GM23338 (cell line): ENCODE measurements around the gene GDF10. TPM values are rescaled to one million over a fixed set of nuclear protein-coding genes. Genes with fewer than 3 reads are reported as not detected.

Source experiments
- ATAC-seq: fragments of 200-7000 bp; cut with Tn5 transposase; 3 replicates; pipeline ENCODE4 v1.9.1; 2020
- DNase-seq: peaks from one replicate; pipeline ENCODE4 v3.0.0-alpha.2; 2015; ENCODE audit warnings: low spot score
- H2AFZ ChIP-seq: fragments of 200-600 bp; sonication (generic); 2 replicates; pipeline ENCODE4 v1.8.0; 2016; ENCODE audit warnings: antibody characterized with exemption, mild to moderate bottlenecking, moderate library complexity
- H3F3A ChIP-seq: fragments of 200-600 bp; sonication (generic); replicated peaks from 2 replicates; pipeline ENCODE4 v1.8.0; 2017; ENCODE audit warnings: antibody characterized with exemption, mixed run types, low read depth
- H3K27ac ChIP-seq: fragments of 200-600 bp; sonication (generic); 2 replicates; pipeline ENCODE4 v1.6.1; 2016; ENCODE audit warnings: low read depth
- H3K27me3 ChIP-seq: fragments of 200-600 bp; sonication (generic); 2 replicates; pipeline ENCODE4 v1.8.0; 2016; ENCODE audit warnings: mild to moderate bottlenecking, mixed run types, moderate library complexity; ENCODE audit not compliant: insufficient read depth
- H3K36me3 ChIP-seq: fragments of 200-600 bp; sonication (generic); 2 replicates; pipeline ENCODE4 v1.8.0; 2016; ENCODE audit warnings: mild to moderate bottlenecking; ENCODE audit not compliant: insufficient read depth
- H3K4me1 ChIP-seq: fragments of 200-600 bp; sonication (generic); 2 replicates; pipeline ENCODE4 v1.8.0; 2016; ENCODE audit warnings: mild to moderate bottlenecking, moderate library complexity; ENCODE audit not compliant: insufficient read depth
- H3K4me2 ChIP-seq: fragments of 200-600 bp; sonication (generic); 2 replicates; pipeline ENCODE4 v1.7.1; 2017; ENCODE audit warnings: mixed run types
- H3K4me3 ChIP-seq: fragments of 200-600 bp; sonication (generic); 2 replicates; pipeline ENCODE4 v1.6.1; 2016; ENCODE audit warnings: mixed run types
- H3K79me2 ChIP-seq: fragments of 200-600 bp; sonication (generic); replicated peaks from 2 replicates; pipeline ENCODE4 v1.8.0; 2017; ENCODE audit warnings: mild to moderate bottlenecking; ENCODE audit not compliant: insufficient read depth
- H3K9me2 ChIP-seq: fragments of 200-600 bp; sonication (generic); 2 replicates; pipeline ENCODE4 v1.8.0; 2017; ENCODE audit not compliant: insufficient read depth
- H4K20me1 ChIP-seq: fragments of 200-600 bp; sonication (generic); replicated peaks from 2 replicates; pipeline ENCODE4 v1.8.0; 2017; ENCODE audit warnings: mild to moderate bottlenecking; ENCODE audit not compliant: insufficient read depth
- H3K27ac Mint-ChIP-seq: 2 replicates; pipeline ENCODE4 v1.8.0; 2020; ENCODE audit warnings: inconsistent platforms, mild to moderate bottlenecking, moderate library complexity, mixed read lengths
- H3K27me3 Mint-ChIP-seq: 3 replicates; pipeline ENCODE4 v1.8.0; 2022; ENCODE audit warnings: low read depth, mild to moderate bottlenecking, moderate library complexity, mixed read lengths, inconsistent platforms; ENCODE audit not compliant: insufficient read depth, poor library complexity
- H3K36me3 Mint-ChIP-seq: 3 replicates; pipeline ENCODE4 v1.8.0; 2021; ENCODE audit warnings: low read depth, mild to moderate bottlenecking, inconsistent platforms, moderate library complexity, mixed read lengths
- H3K4me1 Mint-ChIP-seq: 3 replicates; pipeline ENCODE4 v1.8.0; 2020; ENCODE audit warnings: mild to moderate bottlenecking, inconsistent platforms, mixed read lengths
- H3K4me3 Mint-ChIP-seq: 3 replicates; pipeline ENCODE4 v1.8.0; 2021; ENCODE audit warnings: moderate library complexity, mild to moderate bottlenecking, inconsistent platforms, mixed read lengths
- H3K9me3 Mint-ChIP-seq: 3 replicates; pipeline ENCODE4 v1.8.0; 2020; ENCODE audit warnings: moderate library complexity, mild to moderate bottlenecking, inconsistent platforms, mixed read lengths
- EZH2 ChIP-seq: fragments of 200-600 bp; sonication (generic); IDR thresholded peaks from one replicate; pipeline ENCODE4 v1.8.0; 2017; ENCODE audit warnings: antibody characterized with exemption, mild to moderate bottlenecking, low read depth; ENCODE audit not compliant: unreplicated experiment
- EZH2phosphoT487 ChIP-seq: fragments of 200-600 bp; sonication (generic); IDR thresholded peaks from one replicate; pipeline ENCODE4 v1.8.1; 2018; ENCODE audit warnings: antibody characterized with exemption; ENCODE audit not compliant: unreplicated experiment
- NANOG ChIP-seq: IDR thresholded peaks from 2 replicates; pipeline ENCODE4 v1.6.1; 2016; ENCODE audit warnings: antibody characterized with exemption, borderline replicate concordance
- STAT1 ChIP-seq: IDR thresholded peaks from one replicate; pipeline ENCODE4 v1.6.1; 2016; ENCODE audit warnings: antibody characterized with exemption; ENCODE audit not compliant: unreplicated experiment
- ZNF114 ChIP-seq: fragments of 250-450 bp; sonication (Bioruptor Pico); IDR thresholded peaks from 2 replicates; pipeline ENCODE4 v1.5.0; 2020; ENCODE audit warnings: mild to moderate bottlenecking, moderate library complexity
- ZNF331 ChIP-seq: fragments of 250-450 bp; sonication (Bioruptor Pico); IDR thresholded peaks from 2 replicates; pipeline ENCODE4 v1.5.0; 2020; ENCODE audit warnings: low read depth, mild to moderate bottlenecking, moderate library complexity
- polyA plus RNA-seq: library from polyadenylated mRNA; unstranded; fragments of >200 nt; fragmentation: Nextera tagmentation; extraction: Ambion mirVana; gene quantifications from 2 replicates; pipeline ENCODE4 v1.2.1, GENCODE V29; 2016
- total RNA-seq: library from RNA; depleted of rRNA; stranded (reverse); fragments of >200 nt; shearing (Covaris generic); gene quantifications from 2 replicates; pipeline ENCODE4 v1.2.3, GENCODE V29; 2014
- TF ChIP-seq, protein P1 (sequence below): fragments of 250-450 bp; sonication (Bioruptor Pico); IDR thresholded peaks from 2 replicates; pipeline ENCODE4 v1.5.0; 2020; ENCODE audit warnings: mild to moderate bottlenecking, moderate library complexity
- TF ChIP-seq, protein P2 (sequence below): IDR thresholded peaks from 2 replicates; pipeline ENCODE4 v1.6.1; 2016; ENCODE audit warnings: antibody characterized with exemption
- TF ChIP-seq, protein P3 (sequence below): IDR thresholded peaks from one replicate; pipeline ENCODE4 v1.6.1; 2018; ENCODE audit warnings: antibody characterized with exemption; ENCODE audit not compliant: unreplicated experiment

Gene GDF10
- total and polyA plus RNA-seq, 2 experiments from 2014 or later = 0.21 TPM; not detected in 1

DNA sequence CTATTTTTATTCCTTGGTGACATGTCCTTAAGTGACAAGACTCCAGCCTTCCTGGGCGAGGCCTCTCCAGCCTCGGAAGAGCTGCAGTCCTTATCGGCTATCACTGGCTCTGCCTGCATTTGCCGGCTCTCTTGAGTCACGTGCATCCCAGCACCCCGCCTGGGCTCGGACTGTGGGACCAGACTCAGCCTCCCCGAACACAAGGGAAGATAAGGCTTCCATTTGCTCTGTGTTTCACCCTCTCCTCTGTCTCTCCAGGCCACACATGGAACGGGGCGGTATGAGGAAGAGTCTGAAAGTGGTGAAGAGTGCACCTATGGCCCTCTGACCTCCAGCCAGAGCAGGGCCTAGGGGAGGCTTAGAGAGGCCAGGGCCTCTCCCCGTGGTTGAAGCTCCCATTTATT is 26.9 kb downstream of the GDF10 start:
- Mint-ChIP-seq H3K36me3 (no peaks in the 10 kb centered on the region), H3K4me1 (no peaks in the 10 kb centered on the region; the same call in 1 of the 3 replicates), H3K27ac (no peak overlapping the region), H3K9me3 (no peaks in the 10 kb centered on the region), H3K27me3 (peaks cover 1% of the 10 kb centered on the region), H3K4me3 (no peak overlapping the region)
- TF ChIP-seq EZH2 = no peak
- TF ChIP-seq, protein P1, sequence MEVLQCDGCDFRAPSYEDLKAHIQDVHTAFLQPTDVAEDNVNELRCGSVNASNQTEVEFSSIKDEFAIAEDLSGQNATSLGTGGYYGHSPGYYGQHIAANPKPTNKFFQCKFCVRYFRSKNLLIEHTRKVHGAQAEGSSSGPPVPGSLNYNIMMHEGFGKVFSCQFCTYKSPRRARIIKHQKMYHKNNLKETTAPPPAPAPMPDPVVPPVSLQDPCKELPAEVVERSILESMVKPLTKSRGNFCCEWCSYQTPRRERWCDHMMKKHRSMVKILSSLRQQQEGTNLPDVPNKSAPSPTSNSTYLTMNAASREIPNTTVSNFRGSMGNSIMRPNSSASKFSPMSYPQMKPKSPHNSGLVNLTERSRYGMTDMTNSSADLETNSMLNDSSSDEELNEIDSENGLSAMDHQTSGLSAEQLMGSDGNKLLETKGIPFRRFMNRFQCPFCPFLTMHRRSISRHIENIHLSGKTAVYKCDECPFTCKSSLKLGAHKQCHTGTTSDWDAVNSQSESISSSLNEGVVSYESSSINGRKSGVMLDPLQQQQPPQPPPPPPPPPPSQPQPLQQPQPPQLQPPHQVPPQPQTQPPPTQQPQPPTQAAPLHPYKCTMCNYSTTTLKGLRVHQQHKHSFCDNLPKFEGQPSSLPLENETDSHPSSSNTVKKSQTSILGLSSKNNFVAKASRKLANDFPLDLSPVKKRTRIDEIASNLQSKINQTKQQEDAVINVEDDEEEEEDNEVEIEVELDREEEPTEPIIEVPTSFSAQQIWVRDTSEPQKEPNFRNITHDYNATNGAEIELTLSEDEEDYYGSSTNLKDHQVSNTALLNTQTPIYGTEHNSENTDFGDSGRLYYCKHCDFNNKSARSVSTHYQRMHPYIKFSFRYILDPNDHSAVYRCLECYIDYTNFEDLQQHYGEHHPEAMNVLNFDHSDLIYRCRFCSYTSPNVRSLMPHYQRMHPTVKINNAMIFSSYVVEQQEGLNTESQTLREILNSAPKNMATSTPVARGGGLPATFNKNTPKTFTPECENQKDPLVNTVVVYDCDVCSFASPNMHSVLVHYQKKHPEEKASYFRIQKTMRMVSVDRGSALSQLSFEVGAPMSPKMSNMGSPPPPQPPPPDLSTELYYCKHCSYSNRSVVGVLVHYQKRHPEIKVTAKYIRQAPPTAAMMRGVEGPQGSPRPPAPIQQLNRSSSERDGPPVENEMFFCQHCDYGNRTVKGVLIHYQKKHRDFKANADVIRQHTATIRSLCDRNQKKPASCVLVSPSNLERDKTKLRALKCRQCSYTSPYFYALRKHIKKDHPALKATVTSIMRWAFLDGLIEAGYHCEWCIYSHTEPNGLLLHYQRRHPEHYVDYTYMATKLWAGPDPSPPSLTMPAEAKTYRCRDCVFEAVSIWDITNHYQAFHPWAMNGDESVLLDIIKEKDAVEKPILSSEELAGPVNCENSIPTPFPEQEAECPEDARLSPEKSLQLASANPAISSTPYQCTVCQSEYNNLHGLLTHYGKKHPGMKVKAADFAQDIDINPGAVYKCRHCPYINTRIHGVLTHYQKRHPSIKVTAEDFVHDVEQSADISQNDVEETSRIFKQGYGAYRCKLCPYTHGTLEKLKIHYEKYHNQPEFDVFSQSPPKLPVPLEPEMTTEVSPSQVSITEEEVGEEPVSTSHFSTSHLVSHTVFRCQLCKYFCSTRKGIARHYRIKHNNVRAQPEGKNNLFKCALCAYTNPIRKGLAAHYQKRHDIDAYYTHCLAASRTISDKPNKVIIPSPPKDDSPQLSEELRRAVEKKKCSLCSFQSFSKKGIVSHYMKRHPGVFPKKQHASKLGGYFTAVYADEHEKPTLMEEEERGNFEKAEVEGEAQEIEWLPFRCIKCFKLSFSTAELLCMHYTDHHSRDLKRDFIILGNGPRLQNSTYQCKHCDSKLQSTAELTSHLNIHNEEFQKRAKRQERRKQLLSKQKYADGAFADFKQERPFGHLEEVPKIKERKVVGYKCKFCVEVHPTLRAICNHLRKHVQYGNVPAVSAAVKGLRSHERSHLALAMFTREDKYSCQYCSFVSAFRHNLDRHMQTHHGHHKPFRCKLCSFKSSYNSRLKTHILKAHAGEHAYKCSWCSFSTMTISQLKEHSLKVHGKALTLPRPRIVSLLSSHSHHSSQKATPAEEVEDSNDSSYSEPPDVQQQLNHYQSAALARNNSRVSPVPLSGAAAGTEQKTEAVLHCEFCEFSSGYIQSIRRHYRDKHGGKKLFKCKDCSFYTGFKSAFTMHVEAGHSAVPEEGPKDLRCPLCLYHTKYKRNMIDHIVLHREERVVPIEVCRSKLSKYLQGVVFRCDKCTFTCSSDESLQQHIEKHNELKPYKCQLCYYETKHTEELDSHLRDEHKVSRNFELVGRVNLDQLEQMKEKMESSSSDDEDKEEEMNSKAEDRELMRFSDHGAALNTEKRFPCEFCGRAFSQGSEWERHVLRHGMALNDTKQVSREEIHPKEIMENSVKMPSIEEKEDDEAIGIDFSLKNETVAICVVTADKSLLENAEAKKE (CRISPR knock-in tag) = no peak
- TF ChIP-seq ZNF331 (CRISPR knock-in tag) = no peak
- TF ChIP-seq NANOG = no peak
- TF ChIP-seq, protein P2, sequence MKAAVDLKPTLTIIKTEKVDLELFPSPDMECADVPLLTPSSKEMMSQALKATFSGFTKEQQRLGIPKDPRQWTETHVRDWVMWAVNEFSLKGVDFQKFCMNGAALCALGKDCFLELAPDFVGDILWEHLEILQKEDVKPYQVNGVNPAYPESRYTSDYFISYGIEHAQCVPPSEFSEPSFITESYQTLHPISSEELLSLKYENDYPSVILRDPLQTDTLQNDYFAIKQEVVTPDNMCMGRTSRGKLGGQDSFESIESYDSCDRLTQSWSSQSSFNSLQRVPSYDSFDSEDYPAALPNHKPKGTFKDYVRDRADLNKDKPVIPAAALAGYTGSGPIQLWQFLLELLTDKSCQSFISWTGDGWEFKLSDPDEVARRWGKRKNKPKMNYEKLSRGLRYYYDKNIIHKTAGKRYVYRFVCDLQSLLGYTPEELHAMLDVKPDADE = no peak
- no peak for TF ChIP-seq EZH2phosphoT487
- no peak for TF ChIP-seq STAT1
- TF ChIP-seq, protein P3, sequence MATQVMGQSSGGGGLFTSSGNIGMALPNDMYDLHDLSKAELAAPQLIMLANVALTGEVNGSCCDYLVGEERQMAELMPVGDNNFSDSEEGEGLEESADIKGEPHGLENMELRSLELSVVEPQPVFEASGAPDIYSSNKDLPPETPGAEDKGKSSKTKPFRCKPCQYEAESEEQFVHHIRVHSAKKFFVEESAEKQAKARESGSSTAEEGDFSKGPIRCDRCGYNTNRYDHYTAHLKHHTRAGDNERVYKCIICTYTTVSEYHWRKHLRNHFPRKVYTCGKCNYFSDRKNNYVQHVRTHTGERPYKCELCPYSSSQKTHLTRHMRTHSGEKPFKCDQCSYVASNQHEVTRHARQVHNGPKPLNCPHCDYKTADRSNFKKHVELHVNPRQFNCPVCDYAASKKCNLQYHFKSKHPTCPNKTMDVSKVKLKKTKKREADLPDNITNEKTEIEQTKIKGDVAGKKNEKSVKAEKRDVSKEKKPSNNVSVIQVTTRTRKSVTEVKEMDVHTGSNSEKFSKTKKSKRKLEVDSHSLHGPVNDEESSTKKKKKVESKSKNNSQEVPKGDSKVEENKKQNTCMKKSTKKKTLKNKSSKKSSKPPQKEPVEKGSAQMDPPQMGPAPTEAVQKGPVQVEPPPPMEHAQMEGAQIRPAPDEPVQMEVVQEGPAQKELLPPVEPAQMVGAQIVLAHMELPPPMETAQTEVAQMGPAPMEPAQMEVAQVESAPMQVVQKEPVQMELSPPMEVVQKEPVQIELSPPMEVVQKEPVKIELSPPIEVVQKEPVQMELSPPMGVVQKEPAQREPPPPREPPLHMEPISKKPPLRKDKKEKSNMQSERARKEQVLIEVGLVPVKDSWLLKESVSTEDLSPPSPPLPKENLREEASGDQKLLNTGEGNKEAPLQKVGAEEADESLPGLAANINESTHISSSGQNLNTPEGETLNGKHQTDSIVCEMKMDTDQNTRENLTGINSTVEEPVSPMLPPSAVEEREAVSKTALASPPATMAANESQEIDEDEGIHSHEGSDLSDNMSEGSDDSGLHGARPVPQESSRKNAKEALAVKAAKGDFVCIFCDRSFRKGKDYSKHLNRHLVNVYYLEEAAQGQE = no peak
- TF ChIP-seq ZNF114 (CRISPR knock-in tag) = no peak
- no peak overlapping the region for H3K4me2 ChIP-seq
- no peaks in the 10 kb centered on the region for H3K4me1 ChIP-seq
- H3K9me2 ChIP-seq = no peaks in the 10 kb centered on the region
- H3K27ac ChIP-seq = no peak overlapping the region
- no peaks in the 10 kb centered on the region for H3K27me3 ChIP-seq
- no peaks in the 10 kb centered on the region for H3F3A ChIP-seq
- H4K20me1 ChIP-seq = no peaks in the 10 kb centered on the region
- no peak for ATAC-seq
- no peaks in the 10 kb centered on the region for H3K36me3 ChIP-seq
- H3K79me2 ChIP-seq = no peaks in the 10 kb centered on the region
- H3K4me3 ChIP-seq = no peak overlapping the region
- no peak overlapping the region for H2AFZ ChIP-seq
- DNase-seq = no peak
